GM10248 (cell line): ENCODE results near the gene CALML3.

Source experiments
- CTCF ChIA-PET: fragments of 300-600 bp; sonication (Branson Sonifier 250); formaldehyde crosslinking; extraction: SDS; loops from one replicate; lab custom pipeline; 2021; ENCODE audit warnings: antibody characterized with exemption; lab: Yijun Ruan, JAX
- POLR2A ChIA-PET: fragments of 350-650 bp; sonication (Branson Sonifier 250); formaldehyde crosslinking; extraction: SDS; loops from one replicate; lab custom pipeline; 2020; ENCODE audit warnings: antibody characterized with exemption; lab: Yijun Ruan, JAX
- DNase-seq: peaks from one replicate; pipeline ENCODE4 v3.0.0; 2012; ENCODE audit errors: extremely low spot score
- CTCF ChIP-seq: IDR thresholded peaks from 2 replicates; pipeline ENCODE4 v1.5.1; 2012; ENCODE audit warnings: mild to moderate bottlenecking, low read depth; ENCODE audit errors: extremely low read depth, missing control alignments, control extremely low read depth

CALML3 gene

GRCh38 chr10:5534051-5534821, 9.5 kb downstream of the CALML3 start:
- TF ChIP-seq CTCF: no peak
- ChIA-PET POLR2A (no interaction called here), CTCF (no interaction called here)
- no peak for DNase-seq

GRCh38 chr10:5534880-5535856, 10.4 kb downstream of the CALML3 start:
- ChIA-PET POLR2A (no interaction called here), CTCF (interaction anchor here (1.4 kb wide), 1 partner anchor 15 kb away, joined by 3 read pairs; no protein-coding TSS in a partner anchor)
- DNase-seq: no peak
- no peak for TF ChIP-seq CTCF

- no peak for DNase-seq
- CTCF ChIA-PET: interaction anchor here (1.4 kb wide), 1 partner anchor 14 kb away, joined by 3 read pairs; no protein-coding TSS in a partner anchor
- POLR2A ChIA-PET: no interaction called here
- no peak for TF ChIP-seq CTCF
Measured at GRCh38 chr10:5536486-5537081, 11.8 kb downstream of the CALML3 start.

GRCh38 chr10:5537684-5538083, 12.9 kb downstream of the CALML3 start:
- TF ChIP-seq CTCF: no peak
- DNase-seq: no peak
- POLR2A ChIA-PET: no interaction called here
- CTCF ChIA-PET: no interaction called here

GRCh38 chr10:5538446-5538845, 13.7 kb downstream of the CALML3 start:
- no peak for TF ChIP-seq CTCF
- no peak for DNase-seq
- ChIA-PET CTCF (interaction anchor here (0.8 kb wide), 1 partner anchor 11 kb away, joined by 3 read pairs; no protein-coding TSS in a partner anchor), POLR2A (no interaction called here)
